ENCODE data around the gene LAMA4.

Gene LAMA4

DNA sequence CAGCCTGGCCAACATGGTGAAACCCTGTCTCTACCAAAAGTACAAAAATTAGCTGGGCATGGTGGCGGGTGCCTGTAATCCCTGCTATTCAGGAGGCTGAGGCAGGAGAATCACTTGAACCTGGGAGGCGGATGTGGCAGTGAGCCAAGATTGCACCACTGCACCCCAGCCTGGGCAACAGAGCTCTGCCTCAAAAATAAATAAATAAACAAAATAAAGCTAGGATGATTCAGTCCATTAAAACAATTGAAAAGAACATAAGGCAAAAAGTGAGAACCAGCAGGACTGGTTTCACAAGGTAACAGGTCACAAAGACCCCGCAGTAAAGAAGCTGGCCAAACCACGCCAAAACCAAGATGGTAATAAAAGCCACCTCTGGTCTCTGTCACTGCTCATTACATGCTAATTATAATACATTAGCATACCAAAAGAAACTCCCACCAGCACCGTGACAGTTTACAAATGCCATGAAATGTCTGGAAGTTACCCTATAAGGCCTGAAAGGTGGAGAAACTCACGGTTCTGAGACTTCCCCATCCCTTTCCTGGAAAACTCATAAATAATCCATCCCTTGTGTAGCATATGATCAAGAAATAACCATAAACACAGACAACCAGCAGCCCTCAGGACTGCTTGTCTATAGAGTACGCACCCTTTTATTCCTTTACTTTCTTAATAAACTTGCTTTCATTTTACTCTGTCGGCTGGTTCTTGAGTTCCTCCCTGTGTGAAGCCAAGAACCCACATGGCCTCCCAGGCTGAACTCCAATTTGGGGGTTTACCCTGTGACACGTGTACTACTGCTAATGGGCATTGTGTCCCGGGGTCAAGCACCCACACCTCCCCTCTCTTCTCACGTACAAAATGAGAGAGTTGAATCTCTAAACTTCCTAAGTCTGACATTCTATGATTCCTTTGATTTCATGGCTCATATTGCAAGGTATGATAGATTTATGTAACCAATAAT is 10.2 kb downstream of the LAMA4 start:
- DNase-seq (ENCODE audit: low read depth) = no peak

GRCh38 chr6:112241820-112242429 is 12.4 kb downstream of the LAMA4 start:
- no peak for DNase-seq (ENCODE audit: low read depth)

DNA sequence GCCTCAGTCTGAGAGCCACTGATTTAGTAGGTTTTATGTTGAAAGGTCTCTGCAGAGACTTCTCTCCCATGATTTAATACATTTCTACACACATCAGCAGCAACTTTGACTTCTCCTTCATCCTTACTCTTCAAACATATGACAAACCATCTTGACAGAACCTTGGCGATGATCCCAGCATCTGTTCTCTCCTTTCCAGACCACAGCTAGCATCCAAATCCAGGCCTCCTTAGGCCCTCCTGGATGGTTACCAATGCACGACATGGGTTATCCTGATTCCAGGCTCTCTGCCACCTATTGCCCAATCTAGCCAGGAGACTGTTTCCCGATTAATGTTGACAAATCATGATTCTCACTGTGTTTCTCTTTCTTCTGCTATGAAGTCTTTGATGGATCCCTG is 16.8 kb downstream of the LAMA4 start:
- DNase-seq (ENCODE audit: low read depth) = no peak

DNA sequence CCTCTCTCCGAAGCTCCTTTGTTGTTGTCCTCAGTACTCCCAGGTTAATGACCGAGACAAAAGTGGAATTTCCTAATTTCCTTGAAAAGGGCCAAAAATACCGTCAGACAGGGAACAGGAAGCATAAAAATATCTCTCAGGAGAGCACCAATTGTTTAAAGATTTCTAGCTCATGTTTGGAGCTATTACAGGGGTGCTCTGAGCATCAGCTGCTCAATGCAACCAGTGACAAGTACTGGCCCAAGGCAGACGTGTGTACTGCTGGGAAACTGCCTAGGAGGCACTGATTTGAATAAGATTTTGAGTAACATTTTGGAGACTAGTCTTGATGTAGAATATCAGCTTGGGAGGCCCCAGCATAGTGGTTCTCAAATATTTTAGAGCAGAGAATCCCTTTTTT is 17.3 kb downstream of the LAMA4 start:
- no peak for DNase-seq (ENCODE audit: low read depth)

GRCh38 chr6:112235956-112236355 is 18.4 kb downstream of the LAMA4 start:
- DNase-seq (ENCODE audit: low read depth) = no peak

DNA sequence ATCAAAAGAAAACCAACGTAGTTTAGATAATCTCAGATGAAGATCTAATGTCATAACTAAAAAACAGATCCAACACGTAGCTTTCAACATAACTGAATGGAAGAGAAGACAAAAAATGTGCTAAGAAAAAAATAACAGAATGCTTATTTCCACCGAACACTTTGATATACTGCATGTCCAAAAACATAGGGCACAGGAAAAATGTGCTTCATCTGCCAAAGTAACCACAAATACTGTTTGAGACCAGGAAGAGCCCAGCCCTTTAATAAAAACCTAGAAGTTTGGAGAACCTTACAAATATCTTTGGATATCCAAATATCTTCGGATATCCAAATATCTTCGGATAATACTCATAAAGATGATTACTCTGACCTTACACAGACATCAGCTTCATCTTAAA is 19.8 kb downstream of the LAMA4 start:
- DNase-seq (ENCODE audit: low read depth) = no peak

- DNase-seq (ENCODE audit: low read depth) = no peak
Measured at GRCh38 chr6:112233847-112234246, 20.5 kb downstream of the LAMA4 start.

DNA sequence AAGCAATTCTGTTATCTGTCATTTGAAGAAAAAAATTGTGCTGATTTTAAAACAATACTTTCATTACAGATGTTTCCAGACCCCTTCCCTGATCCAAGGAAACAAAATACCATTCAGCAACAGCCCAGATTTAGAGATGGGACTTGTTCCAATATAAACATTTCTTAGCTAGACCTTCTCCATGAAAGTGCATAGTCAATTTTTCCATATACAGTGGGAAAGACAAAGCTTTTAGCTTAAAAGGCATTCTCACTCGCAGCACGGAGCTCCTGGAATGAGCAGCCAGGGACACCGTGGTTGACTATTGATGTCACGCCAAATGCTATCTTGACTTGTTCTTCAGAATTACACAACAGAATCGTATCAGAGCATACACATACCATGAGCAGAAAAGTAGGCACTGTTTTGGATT is 21.5 kb downstream of the LAMA4 start:
- no peak for DNase-seq (ENCODE audit: low read depth)

DNA sequence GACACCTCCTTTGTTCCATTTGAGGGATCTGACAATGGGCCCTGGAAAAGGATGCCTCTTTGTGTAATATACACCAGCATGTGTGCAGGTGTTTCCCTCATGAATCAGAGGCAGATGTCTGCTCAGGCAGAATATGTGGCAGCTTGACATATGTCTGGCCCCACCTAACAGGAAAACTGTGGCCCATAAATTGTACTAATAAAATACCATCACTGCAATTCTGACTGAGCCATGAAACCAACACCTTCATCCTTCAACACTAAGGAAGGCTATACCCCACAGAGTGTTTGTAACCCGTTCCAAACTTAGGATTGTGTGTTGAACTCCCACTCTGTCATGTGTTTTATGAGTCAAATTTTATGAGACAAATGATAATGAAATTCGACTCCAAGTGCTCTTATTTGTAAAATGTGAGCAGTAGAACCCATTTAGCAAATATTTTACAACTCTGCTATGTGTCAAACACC is 22.7 kb downstream of the LAMA4 start:
- DNase-seq (ENCODE audit: low read depth) = no peak

- no peak for DNase-seq (ENCODE audit: low read depth)
Measured at GRCh38 chr6:112231164-112231563, 23.2 kb downstream of the LAMA4 start.

- DNase-seq (ENCODE audit: low read depth) = no peak
Measured at GRCh38 chr6:112228480-112229332, 25.7 kb downstream of the LAMA4 start.

DNA sequence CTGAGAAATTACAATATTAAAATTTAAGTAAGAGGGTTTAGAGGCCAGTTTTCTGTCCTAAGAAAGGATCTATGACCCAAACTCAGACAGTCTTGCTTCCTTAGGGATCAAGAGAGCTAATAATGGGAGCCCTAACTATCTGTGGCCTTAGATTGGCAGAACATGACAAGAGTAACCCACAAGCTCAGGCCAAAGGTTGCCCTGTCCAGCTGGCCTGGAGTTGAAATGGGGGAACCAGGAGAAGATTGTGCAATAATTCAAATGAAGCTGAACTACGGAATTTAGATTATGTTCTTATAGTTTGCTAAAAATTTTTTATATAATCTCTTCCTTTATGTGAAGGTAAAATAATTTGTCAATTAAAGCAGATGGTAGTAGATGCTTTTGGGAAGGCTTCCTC is 26.4 kb downstream of the LAMA4 start:
- DNase-seq (ENCODE audit: low read depth) = no peak

DNA sequence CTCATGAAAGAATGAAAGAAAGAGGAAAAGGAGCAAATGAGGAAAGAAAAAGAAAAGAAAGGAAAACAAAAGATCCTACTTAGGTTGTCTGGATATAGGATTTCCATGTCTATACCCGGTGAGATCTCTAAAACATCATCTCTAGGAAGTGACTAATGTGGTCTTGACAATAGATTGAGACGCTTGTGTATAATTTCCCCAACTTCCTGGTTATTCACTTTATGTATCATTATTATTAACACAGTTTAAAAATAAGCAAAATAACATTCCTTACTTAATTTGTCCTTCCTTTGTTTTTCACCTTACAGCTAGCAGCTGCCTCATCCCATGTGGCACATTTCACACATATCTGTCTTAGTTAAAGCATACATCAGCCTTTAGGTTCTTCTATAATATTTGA is 27.0 kb downstream of the LAMA4 start:
- no peak for DNase-seq (ENCODE audit: low read depth)

GRCh38 chr6:112225691-112226090 is 28.7 kb downstream of the LAMA4 start:
- DNase-seq (ENCODE audit: low read depth) = no peak

GRCh38 chr6:112224088-112224487 is 30.3 kb downstream of the LAMA4 start:
- no peak for DNase-seq (ENCODE audit: low read depth)

- DNase-seq (ENCODE audit: low read depth) = no peak
Measured at GRCh38 chr6:112223070-112223861, 31.1 kb downstream of the LAMA4 start.

- DNase-seq (ENCODE audit: low read depth) = no peak
Measured at GRCh38 chr6:112221981-112222852, 32.1 kb downstream of the LAMA4 start.

DNA sequence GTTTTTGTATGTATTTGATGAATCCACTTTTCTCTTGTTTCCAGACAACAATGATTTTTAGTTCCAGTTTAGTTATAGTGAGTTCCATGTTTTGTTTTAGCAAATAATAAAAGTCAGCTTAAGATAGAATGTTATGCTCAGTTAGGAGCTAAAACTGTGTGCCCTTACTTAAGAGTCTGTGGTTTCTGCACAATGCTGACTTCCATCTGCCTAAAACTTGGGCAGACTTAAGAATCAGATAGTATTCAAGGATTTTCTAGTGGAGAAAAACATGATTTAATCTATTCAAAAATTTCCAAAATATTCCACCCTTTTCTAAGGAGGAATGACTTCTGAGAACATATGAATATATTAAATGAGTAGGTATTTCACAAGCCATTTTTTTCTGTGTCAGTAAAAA is 32.8 kb downstream of the LAMA4 start:
- DNase-seq (ENCODE audit: low read depth) = no peak

DNA sequence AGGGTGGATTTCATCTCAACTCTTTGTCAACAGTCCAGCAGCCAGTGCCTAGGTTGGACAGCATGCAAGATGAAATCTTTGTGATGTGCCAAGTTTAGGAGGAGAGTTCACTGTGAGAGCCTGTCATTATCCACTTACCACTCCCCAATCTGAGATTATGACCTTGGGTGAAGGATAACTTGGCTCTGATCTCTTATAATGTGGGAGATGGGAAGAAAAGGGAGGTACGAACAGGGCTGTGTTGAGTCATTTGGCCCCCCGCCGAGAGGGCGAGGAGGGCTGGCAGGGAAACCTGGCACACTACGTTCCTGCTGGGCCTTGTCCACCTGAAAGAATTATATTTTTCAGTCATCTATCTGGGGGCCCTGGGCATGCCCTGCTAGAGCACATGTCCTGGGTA is 35.8 kb downstream of the LAMA4 start:
- DNase-seq (ENCODE audit: low read depth) = no peak
